HG03066 (cell line): Measurements from ENCODE around the gene VPS13D.

Experiments used
- ATAC-seq: cut with Tn5 transposase; IDR thresholded peaks from one replicate; pipeline ENCODE4 v1.9.1; 2021; ENCODE audit warnings: low read depth; ENCODE audit not compliant: unreplicated experiment

VPS13D gene

DNA sequence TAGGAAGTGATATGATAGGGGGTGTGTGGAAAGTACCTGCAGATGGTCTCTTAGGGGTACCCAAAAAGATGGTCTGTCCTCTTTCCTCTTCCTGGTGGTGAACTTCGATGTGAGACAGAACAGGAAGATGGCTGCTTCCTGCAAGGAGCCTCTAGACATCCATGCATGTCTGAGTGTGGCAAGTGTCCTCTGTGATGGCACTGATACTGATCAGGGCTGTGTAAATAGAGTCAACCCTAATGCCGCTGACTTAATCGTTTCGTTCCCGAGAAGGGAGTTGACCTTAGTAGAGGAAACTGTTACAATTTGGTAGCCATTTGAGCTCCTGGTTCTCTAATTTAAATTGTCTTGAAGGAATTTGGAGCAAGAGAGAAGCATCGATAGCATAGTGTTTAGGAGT is 168.6 kb downstream of the VPS13D start:
- no peak for ATAC-seq

DNA sequence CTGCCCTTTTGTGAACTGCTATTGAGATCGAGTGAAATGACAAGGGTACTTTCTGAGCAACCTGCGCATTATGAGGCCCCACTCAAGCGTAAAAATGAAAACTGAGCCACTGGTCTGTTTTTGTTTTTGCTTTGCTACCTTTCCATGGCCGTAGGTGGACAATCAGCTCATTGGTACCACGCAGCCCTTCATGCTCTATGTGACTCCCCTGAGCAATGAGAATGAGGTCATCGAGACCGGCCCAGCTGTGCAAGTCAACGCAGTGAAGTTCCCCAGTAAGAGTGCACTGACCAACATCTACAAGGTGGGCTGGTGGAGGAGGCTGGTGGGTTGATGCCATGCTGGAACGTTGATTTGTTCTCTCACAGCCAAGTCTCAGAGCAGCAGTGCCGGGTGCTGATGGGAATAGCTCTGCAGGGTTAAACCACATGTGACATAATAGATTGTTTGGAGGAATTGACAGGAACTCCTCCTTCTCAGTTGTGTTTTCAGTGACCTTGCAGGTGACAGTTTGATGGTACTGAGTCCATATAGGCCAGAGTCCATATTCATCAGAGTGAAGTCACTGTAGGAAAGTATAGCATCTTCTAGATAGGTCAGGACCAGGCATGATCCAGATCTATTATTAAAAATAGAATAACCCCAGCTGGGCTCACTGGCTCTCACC is 170.3 kb downstream of the VPS13D start:
- ATAC-seq, result no peak

DNA sequence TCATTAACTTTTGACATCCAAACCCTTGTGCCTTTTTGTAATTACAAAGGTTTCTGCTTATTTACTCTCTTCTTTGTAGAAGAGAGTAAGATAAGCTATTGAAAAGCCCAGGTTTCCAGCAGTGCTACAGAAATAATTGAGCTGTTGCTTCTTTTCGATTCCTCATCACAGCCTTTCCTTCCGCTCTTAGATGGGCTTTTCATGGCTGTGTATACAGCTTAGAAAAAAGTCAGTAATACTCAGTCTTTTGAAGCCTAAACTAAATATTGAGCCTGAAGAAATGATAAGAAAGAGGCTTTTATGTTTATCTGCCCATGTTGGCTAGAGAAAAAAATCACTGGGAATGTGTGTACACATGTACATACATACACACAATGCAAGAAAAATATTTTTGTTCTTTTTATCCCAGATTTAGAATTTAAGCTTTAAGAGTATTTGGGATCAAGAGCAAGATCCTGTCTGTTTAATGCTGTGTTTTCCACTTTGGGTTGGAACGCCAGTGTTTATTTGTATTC is 172.4 kb downstream of the VPS13D start:
- no peak for ATAC-seq

DNA sequence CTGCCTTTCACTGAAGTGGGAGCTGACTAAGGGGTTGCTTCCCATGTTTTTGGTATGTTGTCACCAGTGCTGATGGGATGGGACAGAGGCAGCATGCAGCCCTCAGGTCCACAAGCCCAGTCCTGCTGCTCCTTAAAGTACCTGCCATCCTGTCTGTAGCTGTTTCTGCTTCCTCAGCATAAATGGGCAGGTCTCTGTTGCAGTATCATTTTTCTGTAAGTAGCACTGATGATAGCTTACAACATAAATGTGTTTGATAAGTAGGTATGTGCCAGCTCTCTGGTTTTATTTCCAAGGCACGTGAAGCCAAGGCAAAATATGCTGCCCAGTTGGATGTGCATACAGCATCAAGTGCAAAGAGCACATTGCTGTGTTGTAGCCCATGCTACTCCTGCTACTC is 173.0 kb downstream of the VPS13D start:
- ATAC-seq, result no peak

DNA sequence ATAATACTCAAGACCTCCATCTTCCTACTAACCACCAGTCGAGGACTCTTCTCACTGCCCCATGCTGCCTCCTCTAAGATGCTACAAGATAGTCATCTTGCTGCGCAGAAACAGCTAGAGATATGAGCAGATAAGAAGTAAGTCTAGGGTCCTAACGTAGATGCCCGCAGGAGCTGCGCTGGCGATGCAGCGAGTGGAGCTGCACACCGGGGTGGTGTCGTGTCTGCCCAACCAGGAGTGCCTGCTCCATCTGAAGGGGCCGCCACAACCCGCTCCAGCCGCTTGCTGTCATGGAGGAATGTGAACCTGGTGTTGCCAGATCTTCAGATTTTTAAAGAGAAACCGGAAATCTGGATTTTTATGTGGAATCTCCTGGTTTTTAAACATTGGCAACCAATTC is 175.1 kb downstream of the VPS13D start:
- ATAC-seq, result no peak

- no peak for ATAC-seq
These were observed 175.7 kb downstream of the VPS13D start for GRCh38 chr1:12405325-12406210.

DNA sequence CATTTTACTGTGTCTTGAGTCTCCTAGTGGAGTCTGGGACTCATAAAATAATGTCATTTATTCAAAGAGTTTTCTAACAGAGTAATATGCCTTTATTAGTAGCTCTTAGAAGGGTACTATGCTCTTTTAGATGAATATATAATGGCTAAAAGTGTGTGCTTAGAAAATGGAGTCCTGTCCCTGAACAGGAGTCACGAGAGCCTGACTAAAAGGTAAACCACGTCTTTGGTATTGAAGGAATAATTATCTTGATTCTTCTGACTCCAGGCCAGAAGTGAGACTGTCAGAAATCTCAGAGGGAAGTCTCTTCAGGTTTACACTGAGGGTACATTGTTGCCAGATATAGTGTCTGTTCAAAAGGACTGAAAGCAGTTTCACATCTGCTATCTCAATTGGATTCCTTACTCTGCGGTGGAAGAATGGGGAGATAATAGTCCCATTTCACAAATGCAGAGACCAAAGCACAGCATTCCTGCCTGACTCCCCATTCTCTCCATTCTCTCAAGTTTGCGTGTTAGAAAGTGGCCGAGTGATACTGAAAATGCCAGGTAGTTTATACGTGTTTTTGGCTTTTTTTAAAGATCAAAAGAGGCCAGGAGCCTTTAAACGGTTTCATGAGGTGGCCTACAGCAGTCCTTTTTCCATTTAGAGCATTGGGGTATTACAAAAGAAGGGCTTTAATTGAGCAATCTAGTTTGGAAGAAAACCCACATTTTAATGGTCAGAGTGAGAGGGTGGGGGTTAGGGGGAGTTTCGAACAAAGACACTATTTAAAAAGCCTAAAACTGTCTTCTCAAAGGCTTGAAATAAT is 176.6 kb downstream of the VPS13D start:
- no peak for ATAC-seq

DNA sequence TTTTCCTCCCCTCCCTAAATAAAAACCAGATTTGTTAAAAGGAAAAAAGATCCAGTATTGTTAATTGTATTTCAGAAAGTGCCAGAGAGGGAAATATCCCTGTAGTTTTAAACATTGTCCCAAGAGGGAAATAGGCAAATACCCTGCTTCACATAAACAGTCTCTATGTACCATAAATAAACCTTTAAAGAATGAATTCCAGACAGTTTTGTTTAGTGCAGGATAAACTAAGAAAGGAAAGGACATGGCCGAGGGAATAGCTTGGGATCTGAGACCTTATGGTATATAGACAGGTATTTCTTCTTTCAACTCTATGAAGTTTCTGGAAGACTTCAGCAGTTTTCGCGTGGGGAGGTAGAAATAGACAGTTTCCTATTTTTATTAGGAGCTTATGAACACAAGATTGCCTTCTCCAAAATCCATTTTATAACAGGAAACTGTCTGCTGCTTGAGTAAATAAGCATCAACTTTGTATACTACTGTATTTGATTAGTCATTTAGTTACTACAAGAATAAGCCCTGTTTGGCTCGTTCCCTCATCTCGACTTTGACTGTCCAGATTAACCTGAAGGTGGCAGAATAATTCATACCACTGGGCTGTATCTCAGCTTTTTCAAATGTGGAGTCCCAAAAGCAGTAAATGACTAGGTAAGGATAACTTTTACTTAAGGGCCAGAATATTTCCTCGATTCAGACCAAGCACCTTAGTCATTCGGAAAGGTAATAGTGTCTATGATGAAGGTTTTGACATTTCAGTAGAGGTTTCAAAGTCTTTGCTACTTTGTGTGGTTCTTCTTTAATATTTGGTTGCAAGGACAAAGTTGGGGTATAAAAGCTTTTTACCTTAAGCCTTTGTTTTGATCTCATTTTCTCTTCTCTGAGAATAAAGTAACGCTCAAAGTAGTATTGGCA is 177.5 kb downstream of the VPS13D start:
- no peak for ATAC-seq

DNA sequence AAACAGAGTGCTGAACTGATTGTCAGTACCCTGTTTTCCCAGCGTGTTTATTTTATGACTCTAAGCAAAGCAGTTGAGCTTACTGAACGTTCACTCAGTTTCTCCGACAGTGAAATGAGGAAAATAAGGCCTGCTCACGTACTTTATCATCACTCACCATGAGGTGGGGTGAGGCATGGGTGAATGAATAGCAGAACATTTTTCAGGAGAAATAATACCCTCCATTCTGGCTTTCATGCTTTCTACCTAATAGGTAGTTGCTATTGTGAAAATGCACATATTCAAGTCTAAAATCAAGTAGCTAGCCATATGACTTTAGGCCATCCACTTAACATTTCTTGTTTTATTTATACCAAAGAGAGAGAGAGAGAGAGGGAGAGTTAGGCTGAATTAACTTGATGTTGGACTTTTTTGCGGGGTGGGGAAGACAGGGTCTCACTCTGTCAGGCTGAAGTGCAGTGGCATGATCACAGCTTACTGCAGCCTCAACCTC is 178.2 kb downstream of the VPS13D start:
- ATAC-seq, result no peak

- no peak for ATAC-seq
These were observed 178.8 kb downstream of the VPS13D start for GRCh38 chr1:12408662-12409061.

- ATAC-seq, result no peak
These were observed 179.9 kb downstream of the VPS13D start for GRCh38 chr1:12409681-12410080.

GRCh38 chr1:12410351-12410750 is 180.5 kb downstream of the VPS13D start:
- no peak for ATAC-seq

DNA sequence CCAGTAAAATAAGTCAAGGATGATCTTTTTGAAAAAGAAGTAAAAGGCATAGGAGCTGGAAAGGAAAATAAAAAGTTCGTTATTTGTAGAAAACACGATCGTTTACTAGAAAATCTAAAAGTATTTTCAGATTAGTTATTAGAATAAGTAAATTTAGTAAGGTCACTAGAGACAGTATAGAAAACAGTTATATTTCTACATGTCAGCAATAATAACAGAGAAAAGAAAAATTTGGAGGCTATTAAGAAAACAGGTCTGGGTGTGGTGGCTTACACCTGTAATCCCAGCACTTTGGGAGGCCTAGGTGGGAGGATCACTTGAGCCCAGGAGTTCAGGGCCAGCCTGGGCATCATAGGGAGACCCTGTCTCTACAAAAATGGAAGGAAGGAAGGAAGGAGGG is 181.3 kb downstream of the VPS13D start:
- ATAC-seq, result no peak

DNA sequence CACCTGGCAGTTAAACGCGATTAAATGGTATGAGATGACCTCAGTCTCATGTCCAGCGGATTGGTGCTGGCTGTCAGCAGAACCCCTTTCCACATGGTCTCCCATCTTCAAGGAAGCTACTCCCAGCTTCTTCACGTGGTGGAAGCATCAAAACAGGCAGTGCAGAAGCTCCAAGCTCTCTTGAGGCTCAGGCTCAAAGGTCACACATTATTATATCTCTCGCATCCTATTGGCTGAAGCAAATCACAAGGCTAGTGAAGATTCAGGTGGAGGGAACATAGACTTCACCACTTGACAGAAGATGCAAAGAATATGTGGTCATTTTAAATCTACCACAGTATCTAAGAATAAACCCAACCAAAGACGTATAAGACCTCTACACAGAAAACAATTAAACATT is 181.9 kb downstream of the VPS13D start:
- ATAC-seq, result no peak

GRCh38 chr1:12412439-12412838 is 182.6 kb downstream of the VPS13D start:
- ATAC-seq, result no peak

DNA sequence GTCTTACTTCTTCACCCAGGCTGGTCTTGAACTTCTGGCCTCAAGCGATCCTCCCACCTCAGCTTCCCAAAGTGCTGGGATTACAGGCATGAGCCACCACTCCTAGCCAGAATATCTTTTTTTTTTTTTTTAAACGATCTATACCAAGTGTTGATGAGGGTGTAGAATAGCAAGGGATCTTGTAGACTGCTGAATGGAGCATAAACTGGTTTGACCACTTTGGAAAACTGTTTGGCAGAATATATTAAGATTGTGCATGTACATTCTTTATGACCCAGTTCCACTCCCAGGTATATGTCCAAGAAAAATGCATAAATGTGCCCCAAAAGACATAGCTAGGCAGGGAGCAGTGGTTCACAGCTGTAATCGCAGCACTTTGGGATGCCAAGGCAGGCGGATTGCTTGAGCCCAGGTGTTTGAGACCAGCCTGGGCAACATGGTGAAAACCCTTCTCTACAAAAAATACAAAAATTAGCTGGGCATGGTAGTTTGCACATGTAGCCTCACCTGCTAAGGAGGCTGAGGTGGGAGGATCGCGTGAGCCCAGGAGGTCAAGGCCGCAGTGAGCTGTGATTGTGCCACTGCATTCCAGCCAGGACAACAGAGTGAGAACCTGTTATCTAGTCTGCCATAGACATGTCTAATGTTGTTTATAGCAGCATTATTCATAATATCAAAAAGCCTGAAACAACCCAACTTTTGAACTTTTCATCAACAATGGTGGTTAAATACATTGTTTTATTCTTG is 184.0 kb downstream of the VPS13D start:
- ATAC-seq, result no peak

DNA sequence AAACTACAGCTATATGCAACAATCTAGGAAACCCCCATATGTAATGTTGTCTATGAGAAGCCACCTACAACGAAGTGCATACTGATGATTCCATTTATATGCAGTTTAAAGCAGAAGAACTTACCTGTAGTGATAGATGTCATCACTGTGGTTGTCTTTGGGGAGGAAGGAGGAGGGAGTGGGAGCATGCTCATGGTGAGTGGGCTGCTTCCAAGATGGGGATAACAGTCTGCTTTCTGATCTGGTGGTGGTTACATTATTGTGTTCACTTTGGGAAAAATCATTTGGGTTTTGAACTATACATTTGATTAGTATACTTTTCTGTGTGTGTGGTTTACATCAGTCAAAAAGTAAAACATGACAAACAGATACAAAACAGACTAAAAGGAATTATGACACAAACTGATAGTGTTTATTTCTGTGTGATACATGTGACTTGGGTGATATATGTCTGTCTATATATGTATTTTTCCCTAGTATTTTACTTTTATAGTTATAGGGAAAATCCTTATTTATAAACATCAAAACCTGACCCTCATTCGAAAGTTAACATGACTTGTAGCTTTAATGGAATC is 184.7 kb downstream of the VPS13D start:
- ATAC-seq, result no peak

- ATAC-seq, result no peak
These were observed 185.2 kb downstream of the VPS13D start for GRCh38 chr1:12415038-12415466.

DNA sequence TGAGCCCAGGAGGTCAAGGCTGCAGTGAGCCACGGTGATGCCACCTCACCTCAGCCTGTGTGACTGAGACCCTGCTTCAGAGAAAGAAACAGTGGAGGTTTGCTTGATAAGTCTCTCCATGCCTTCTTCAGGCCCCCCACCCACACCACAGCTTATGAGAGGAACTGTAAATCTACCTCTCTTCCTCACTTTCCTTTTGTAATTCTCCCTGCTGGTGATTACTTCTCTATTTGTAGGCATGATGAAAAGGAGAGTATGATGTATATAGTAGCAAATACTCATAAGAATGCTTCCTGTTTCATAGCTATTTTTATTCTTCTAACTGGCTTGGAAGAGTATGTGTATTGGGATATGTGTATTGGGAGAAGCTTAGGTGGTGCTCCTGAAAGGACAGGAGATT is 186.3 kb downstream of the VPS13D start:
- ATAC-seq, result no peak
